Naive B cell (primary cell): ENCODE data around the gene PSMF1. TPM values are rescaled to one million over a fixed set of nuclear protein-coding genes. Genes with fewer than 3 reads are reported as not detected.
"Not testable (repeated sequence)": the region's sequence is repeated elsewhere in the genome, so short reads cannot be mapped to it uniquely, and the experiment has no call there.

Experiments
- ATAC-seq, 2 donors: fragments of 150-1000 bp; cut with Tn5 transposase; 2 replicates each; pipeline ENCODE4 v1.10.0; 2021; ENCODE audit warnings: low read depth in 2 of 2, mild to moderate bottlenecking in 2 of 2, moderate library complexity in 2 of 2
- DNase-seq: peaks from one replicate; pipeline ENCODE4 v3.0.0; 2022
- H3K27ac Mint-ChIP-seq, 6 donors: one replicate each; pipeline ENCODE4 v1.8.0; 2020 to 2022; ENCODE audit warnings: mild to moderate bottlenecking in 6 of 6, mixed read lengths in 6 of 6, moderate library complexity in 5 of 6, inconsistent platforms in 2 of 6
- H3K27me3 Mint-ChIP-seq, 3 donors: one replicate each; pipeline ENCODE4 v1.8.0; 2021 to 2022; ENCODE audit warnings: mixed read lengths in 3 of 3, mild to moderate bottlenecking in 1 of 3
- H3K36me3 Mint-ChIP-seq, 2 donors: one replicate each; pipeline ENCODE4 v1.8.0; 2020 to 2022; ENCODE audit warnings: mixed read lengths in 2 of 2, inconsistent platforms in 1 of 2, mild to moderate bottlenecking in 1 of 2
- H3K4me1 Mint-ChIP-seq, 3 donors: one replicate each; pipeline ENCODE4 v1.8.0; 2020 to 2022; ENCODE audit warnings: mixed read lengths in 3 of 3, inconsistent platforms in 1 of 3, mild to moderate bottlenecking in 1 of 3, moderate library complexity in 1 of 3
- H3K4me3 Mint-ChIP-seq, 8 donors: one replicate each; pipeline ENCODE4 v1.8.0; 2020 to 2022; ENCODE audit warnings: mild to moderate bottlenecking in 8 of 8, mixed read lengths in 8 of 8, moderate library complexity in 8 of 8, inconsistent platforms in 2 of 8
- H3K9me3 Mint-ChIP-seq, 7 donors: one replicate each; pipeline ENCODE4 v1.8.0; 2020 to 2022; ENCODE audit warnings: mixed read lengths in 7 of 7, mild to moderate bottlenecking in 5 of 7, inconsistent platforms in 2 of 7, moderate library complexity in 1 of 7
- polyA plus RNA-seq, 6 donors: library from polyadenylated mRNA; unstranded; fragments of 300-500 nt; fragmentation: Illumina TruSeq; gene quantifications; one replicate each; pipeline ENCODE4 v1.2.3, GENCODE V29; 2021; ENCODE audit warnings: low read depth in 6 of 6

Gene PSMF1
- polyA plus RNA-seq, 6 donors from 2014 or later, result 138 to 181 (median 160) TPM

GRCh38 chr20:1206366-1207148 lies 88.2 kb downstream of the PSMF1 start:
- no peaks in the 10 kb centered on the region for H3K36me3 Mint-ChIP-seq
- H3K4me1 Mint-ChIP-seq, result no peaks in the 10 kb centered on the region
- no peak for DNase-seq
- ATAC-seq, result no peak
- peaks cover 0 to 3% (median 0%) of the 10 kb centered on the region in 7 donors for H3K9me3 Mint-ChIP-seq
- no peak overlapping the region for H3K4me3 Mint-ChIP-seq
- peaks cover 22 to 50% (median 27%) of the 10 kb centered on the region in 3 donors for H3K27me3 Mint-ChIP-seq
- H3K27ac Mint-ChIP-seq, result no peak overlapping the region

GRCh38 chr20:1207293-1207878 lies 89.0 kb downstream of the PSMF1 start:
- Mint-ChIP-seq H3K36me3 (no peaks in the 10 kb centered on the region), H3K9me3 (peaks cover 0 to 3% (median 0%) of the 10 kb centered on the region in 7 donors), H3K27ac (no peak overlapping the region), H3K4me1 (no peaks in the 10 kb centered on the region), H3K27me3 (peaks cover 30 to 53% (median 36%) of the 10 kb centered on the region in 3 donors), H3K4me3 (no peak overlapping the region)
- ATAC-seq (no peak), DNase-seq (no peak)

GRCh38 chr20:1209447-1210387 lies 91.3 kb downstream of the PSMF1 start:
- no peak for ATAC-seq
- H3K36me3 Mint-ChIP-seq, result no peaks in the 10 kb centered on the region
- DNase-seq, result no peak
- H3K27ac Mint-ChIP-seq, result peak overlapping the region in 1 of 6 donors; percentile 47
- H3K9me3 Mint-ChIP-seq, result peaks cover 0 to 3% (median 0%) of the 10 kb centered on the region in 7 donors
- H3K4me1 Mint-ChIP-seq, result peaks cover 0 to 6% (median 0%) of the 10 kb centered on the region in 3 donors
- H3K4me3 Mint-ChIP-seq, result peak overlapping the region in 1 of 8 donors; percentile 61
- peaks cover 28 to 66% (median 44%) of the 10 kb centered on the region in 3 donors for H3K27me3 Mint-ChIP-seq

- Mint-ChIP-seq H3K27ac (no peak overlapping the region), H3K9me3 (peaks cover 0 to 3% (median 0%) of the 10 kb centered on the region in 7 donors), H3K36me3 (no peaks in the 10 kb centered on the region), H3K4me3 (no peak overlapping the region), H3K27me3 (peaks cover 32 to 68% (median 52%) of the 10 kb centered on the region in 3 donors), H3K4me1 (peaks cover 0 to 6% (median 0%) of the 10 kb centered on the region in 3 donors)
- DNase-seq, result no peak
- ATAC-seq, result no peak
Observed at GRCh38 chr20:1210501-1210900, 92.1 kb downstream of the PSMF1 start.

- Mint-ChIP-seq H3K4me1 (peaks cover 0 to 6% (median 0%) of the 10 kb centered on the region in 3 donors), H3K27ac (no peak overlapping the region), H3K4me3 (no peak overlapping the region), H3K36me3 (no peaks in the 10 kb centered on the region), H3K9me3 (peaks cover 0 to 3% (median 0%) of the 10 kb centered on the region in 7 donors), H3K27me3 (peaks cover 33 to 76% (median 54%) of the 10 kb centered on the region in 3 donors)
- ATAC-seq (no peak), DNase-seq (no peak)
Observed at GRCh38 chr20:1212023-1212422, 93.6 kb downstream of the PSMF1 start.

GRCh38 chr20:1212607-1213396 lies 94.4 kb downstream of the PSMF1 start:
- DNase-seq, result peak; percentile 41
- peaks cover 33 to 78% (median 58%) of the 10 kb centered on the region in 3 donors for H3K27me3 Mint-ChIP-seq
- peak overlapping the region in 1 of 6 donors; percentile 24 for H3K27ac Mint-ChIP-seq
- no peaks in the 10 kb centered on the region for H3K9me3 Mint-ChIP-seq
- H3K4me1 Mint-ChIP-seq, result peaks cover 0 to 6% (median 0%) of the 10 kb centered on the region in 3 donors
- peak; percentile 81 to 85 for ATAC-seq
- peak overlapping the region in 1 of 8 donors; percentile 13 for H3K4me3 Mint-ChIP-seq
- no peaks in the 10 kb centered on the region for H3K36me3 Mint-ChIP-seq

GRCh38 chr20:1214838-1215261 lies 96.4 kb downstream of the PSMF1 start:
- no peak for DNase-seq
- H3K36me3 Mint-ChIP-seq, result no peaks in the 10 kb centered on the region
- H3K27ac Mint-ChIP-seq, result no peak overlapping the region

GRCh38 chr20:1215386-1216170 lies 97.2 kb downstream of the PSMF1 start:
- ATAC-seq (no peak), DNase-seq (no peak)
- H3K4me3 Mint-ChIP-seq, result no peak overlapping the region
- peaks cover 25 to 75% (median 57%) of the 10 kb centered on the region in 3 donors for H3K27me3 Mint-ChIP-seq
- no peaks in the 10 kb centered on the region for H3K36me3 Mint-ChIP-seq
- H3K27ac Mint-ChIP-seq, result no peak overlapping the region
- H3K9me3 Mint-ChIP-seq, result no peaks in the 10 kb centered on the region
- peaks cover 0 to 6% (median 0%) of the 10 kb centered on the region in 3 donors for H3K4me1 Mint-ChIP-seq

More at GRCh38 chr20:1214838-1215261, 96.4 kb downstream of the PSMF1 start:
- peaks cover 30 to 81% (median 64%) of the 10 kb centered on the region in 3 donors for H3K27me3 Mint-ChIP-seq
- H3K4me3 Mint-ChIP-seq, result no peak overlapping the region
- H3K9me3 Mint-ChIP-seq, result no peaks in the 10 kb centered on the region
- H3K4me1 Mint-ChIP-seq, result peaks cover 0 to 6% (median 0%) of the 10 kb centered on the region in 3 donors
- no peak for ATAC-seq

GRCh38 chr20:1216527-1217427 lies 98.4 kb downstream of the PSMF1 start:
- not testable (repeated sequence) for H3K9me3 Mint-ChIP-seq, DNase-seq, ATAC-seq, H3K27ac Mint-ChIP-seq, H3K36me3 Mint-ChIP-seq, H3K4me3 Mint-ChIP-seq, H3K4me1 Mint-ChIP-seq
- H3K27me3 Mint-ChIP-seq, result peaks cover 21 to 70% (median 45%) of the 10 kb centered on the region in 3 donors
